ENCODE data around the gene APPBP2. TPM values are rescaled to one million over a fixed set of nuclear protein-coding genes. Genes with fewer than 3 reads are reported as not detected.

The APPBP2 gene
- total RNA-seq, 1 experiment from 2014 or later, result 32.5 TPM

GRCh38 chr17:60410001-60410400 lies 116.0 kb downstream of the APPBP2 start:
- CTCF ChIA-PET, result no interaction called here
- Histone ChIP-seq H3K9me2 (ENCODE audit: insufficient read depth) (no peaks in the 10 kb centered on the region), H3K27me3 (ENCODE audit: insufficient read depth, low read depth) (no peaks in the 10 kb centered on the region), H3K9me3 (ENCODE audit: insufficient read depth, low read depth) (0 out of 2 replicates have a peak, but pooled peaks cover 12% of the 10 kb centered on the region), H3K4me1 (replicated peaks; ENCODE audit: insufficient read depth) (peaks cover 15% of the 10 kb centered on the region; the same call in 1 of the 2 replicates), H3F3A (ENCODE audit: insufficient read depth, low read depth) (no peaks in the 10 kb centered on the region), H3K36me3 (ENCODE audit: low read depth) (no peaks in the 10 kb centered on the region), H4K20me1 (ENCODE audit: insufficient read depth) (no peaks in the 10 kb centered on the region), H2AFZ (no peak overlapping the region), H3K4me2 (no peak overlapping the region), H3K27ac (no peak overlapping the region), H3K79me2 (ENCODE audit: low read depth) (no peaks in the 10 kb centered on the region), H3K4me3 (no peak overlapping the region)
- POLR2A ChIA-PET (ENCODE audit: unreplicated experiment), result interaction anchor here (0.7 kb wide), 1 partner anchor 22 kb away, joined by 3 read pairs; no protein-coding TSS in a partner anchor
- BruUV-seq (replicated peaks), result no TSS peak
- intact Hi-C loops (cut with micrococcal nuclease; ENCODE audit: unreplicated experiment), result no loop called here
- TF ChIP-seq EZH2 (IDR thresholded peaks at IDR 0.05; ENCODE audit: low read depth), result no peak
- TF ChIP-seq, protein P1, sequence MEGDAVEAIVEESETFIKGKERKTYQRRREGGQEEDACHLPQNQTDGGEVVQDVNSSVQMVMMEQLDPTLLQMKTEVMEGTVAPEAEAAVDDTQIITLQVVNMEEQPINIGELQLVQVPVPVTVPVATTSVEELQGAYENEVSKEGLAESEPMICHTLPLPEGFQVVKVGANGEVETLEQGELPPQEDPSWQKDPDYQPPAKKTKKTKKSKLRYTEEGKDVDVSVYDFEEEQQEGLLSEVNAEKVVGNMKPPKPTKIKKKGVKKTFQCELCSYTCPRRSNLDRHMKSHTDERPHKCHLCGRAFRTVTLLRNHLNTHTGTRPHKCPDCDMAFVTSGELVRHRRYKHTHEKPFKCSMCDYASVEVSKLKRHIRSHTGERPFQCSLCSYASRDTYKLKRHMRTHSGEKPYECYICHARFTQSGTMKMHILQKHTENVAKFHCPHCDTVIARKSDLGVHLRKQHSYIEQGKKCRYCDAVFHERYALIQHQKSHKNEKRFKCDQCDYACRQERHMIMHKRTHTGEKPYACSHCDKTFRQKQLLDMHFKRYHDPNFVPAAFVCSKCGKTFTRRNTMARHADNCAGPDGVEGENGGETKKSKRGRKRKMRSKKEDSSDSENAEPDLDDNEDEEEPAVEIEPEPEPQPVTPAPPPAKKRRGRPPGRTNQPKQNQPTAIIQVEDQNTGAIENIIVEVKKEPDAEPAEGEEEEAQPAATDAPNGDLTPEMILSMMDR (conservative IDR thresholded peaks at IDR 0.05), result no peak
- DNase-seq, result peak in 1 of 2 experiments; percentile 71

DNA sequence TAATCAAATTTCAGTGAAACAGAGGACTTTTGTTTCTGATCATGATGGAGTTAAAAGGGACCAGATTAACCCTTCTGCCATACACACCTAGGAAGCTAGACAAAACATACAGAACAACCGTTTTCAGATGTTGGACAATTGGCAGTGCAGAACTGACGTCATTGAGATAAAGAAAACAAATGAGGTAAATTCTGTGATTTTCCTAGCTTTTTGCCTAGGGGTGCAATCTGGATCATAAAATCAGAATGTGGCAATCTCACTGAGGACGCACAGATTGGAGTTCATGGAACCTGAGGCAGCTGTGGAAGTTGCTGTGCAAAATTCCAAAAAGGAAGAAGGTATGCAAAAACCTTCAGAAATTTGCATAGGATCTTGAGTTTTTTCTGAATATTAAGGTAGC lies 119.2 kb downstream of the APPBP2 start:
- H3K4me3 ChIP-seq, result no peak overlapping the region
- no peak overlapping the region for H2AFZ ChIP-seq
- H4K20me1 ChIP-seq (ENCODE audit: insufficient read depth), result no peaks in the 10 kb centered on the region
- no peaks in the 10 kb centered on the region for H3F3A ChIP-seq (ENCODE audit: insufficient read depth, low read depth)
- no peak overlapping the region for H3K27ac ChIP-seq
- H3K9me3 ChIP-seq (ENCODE audit: insufficient read depth, low read depth), result 0 out of 2 replicates have a peak, but pooled peaks cover 12% of the 10 kb centered on the region
- peaks cover 15% of the 10 kb centered on the region; the same call in 1 of the 2 replicates for H3K4me1 ChIP-seq (replicated peaks; ENCODE audit: insufficient read depth)
- H3K4me2 ChIP-seq, result no peak overlapping the region
- ChIA-PET CTCF (no interaction called here), POLR2A (ENCODE audit: unreplicated experiment) (no interaction called here)
- no peaks in the 10 kb centered on the region for H3K9me2 ChIP-seq (ENCODE audit: insufficient read depth)
- no peak for TF ChIP-seq EZH2 (IDR thresholded peaks at IDR 0.05; ENCODE audit: low read depth)
- TF ChIP-seq, protein P1 (conservative IDR thresholded peaks at IDR 0.05), result no peak
- no TSS peak for BruUV-seq (replicated peaks)
- intact Hi-C loops (cut with micrococcal nuclease; ENCODE audit: unreplicated experiment), result no loop called here
- DNase-seq, result no peak
- no peaks in the 10 kb centered on the region for H3K79me2 ChIP-seq (ENCODE audit: low read depth)
- no peaks in the 10 kb centered on the region for H3K27me3 ChIP-seq (ENCODE audit: insufficient read depth, low read depth)
- H3K36me3 ChIP-seq (ENCODE audit: low read depth), result no peaks in the 10 kb centered on the region

GRCh38 chr17:60403962-60404361 lies 122.1 kb downstream of the APPBP2 start:
- intact Hi-C loops (cut with micrococcal nuclease; ENCODE audit: unreplicated experiment), result no loop called here
- BruUV-seq (replicated peaks), result no TSS peak
- POLR2A ChIA-PET (ENCODE audit: unreplicated experiment), result no interaction called here

More at GRCh38 chr17:60403962-60404361, 122.1 kb downstream of the APPBP2 start:
- H4K20me1 ChIP-seq (ENCODE audit: insufficient read depth), result no peaks in the 10 kb centered on the region
- CTCF ChIA-PET, result no interaction called here
- no peak overlapping the region for H2AFZ ChIP-seq
- TF ChIP-seq, protein P1 (conservative IDR thresholded peaks at IDR 0.05), result no peak
- no peaks in the 10 kb centered on the region for H3K9me2 ChIP-seq (ENCODE audit: insufficient read depth)
- H3F3A ChIP-seq (ENCODE audit: insufficient read depth, low read depth), result no peaks in the 10 kb centered on the region
- H3K4me2 ChIP-seq, result no peak overlapping the region
- no peak overlapping the region for H3K27ac ChIP-seq
- H3K4me1 ChIP-seq (replicated peaks; ENCODE audit: insufficient read depth), result no peaks in the 10 kb centered on the region
- no peak for DNase-seq
- no peaks in the 10 kb centered on the region for H3K9me3 ChIP-seq (ENCODE audit: insufficient read depth, low read depth)
- H3K4me3 ChIP-seq, result no peak overlapping the region
- H3K27me3 ChIP-seq (ENCODE audit: insufficient read depth, low read depth), result no peaks in the 10 kb centered on the region
- H3K36me3 ChIP-seq (ENCODE audit: low read depth), result no peaks in the 10 kb centered on the region
- no peaks in the 10 kb centered on the region for H3K79me2 ChIP-seq (ENCODE audit: low read depth)

Measured in PC-9 (cell line).